Measurements from ENCODE around the gene HEXB.

DNA sequence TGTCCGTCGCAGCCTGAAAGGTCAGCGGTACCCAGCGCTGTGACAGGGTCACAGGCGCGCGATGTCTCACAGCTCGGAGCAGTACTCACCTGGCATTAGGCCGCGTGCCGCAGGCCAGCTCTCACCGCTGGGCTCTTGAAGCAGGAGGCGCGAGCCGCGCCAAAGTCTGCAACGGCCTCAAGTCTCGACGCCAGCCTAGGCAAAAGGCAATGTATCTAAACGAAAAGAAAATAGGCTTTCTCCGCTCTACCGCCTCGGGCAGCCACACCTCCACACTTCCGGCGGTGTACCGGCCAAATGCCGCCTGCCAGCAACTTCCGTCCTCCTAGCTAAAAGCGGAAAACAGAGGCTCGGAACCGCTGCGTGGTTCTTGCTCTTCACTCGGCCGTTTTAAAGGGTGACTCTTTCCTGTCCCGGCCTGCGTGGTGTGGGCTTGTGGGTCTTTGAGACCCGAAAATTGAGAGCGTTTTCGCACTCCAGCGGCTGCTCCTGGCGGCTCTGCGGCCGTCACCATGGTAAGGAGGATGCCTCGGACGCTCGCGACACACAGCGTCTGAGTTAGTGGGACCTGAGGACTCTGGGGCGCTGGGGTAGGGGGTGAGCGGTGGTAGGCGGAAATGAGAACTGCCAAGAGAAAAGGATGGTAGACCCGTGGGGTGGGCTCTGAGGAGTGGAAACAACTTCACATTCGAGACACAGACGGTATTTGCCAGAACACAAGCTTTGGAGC, 82.0 kb downstream of the HEXB start, which contains the start of the genes GFM2 and NSA2:
- TF ChIP-seq CTCF (IDR thresholded peaks at IDR 0.05) (no peak), POLR2A (IDR thresholded peaks at IDR 0.05) (no peak)
